Activated CD8-positive, alpha-beta memory T cell treated with anti-CD3 and anti-CD28 coated beads, Interleukin-2, amount 10 ng/mL, durations not matched to agents 7 days and 5 days (primary cell): Measurements from ENCODE around the gene MAP4K4. TPM values are rescaled to one million over a fixed set of nuclear protein-coding genes. Genes with fewer than 3 reads are reported as not detected.

ENCODE experiments used
- ATAC-seq: fragments of 150-1000 bp; cut with Tn5 transposase; one replicate; pipeline ENCODE4 v1.10.0; 2021; ENCODE audit warnings: moderate library complexity
- CTCF ChIA-PET: fragments of 350-600 bp; sonication (Branson Sonifier 250); formaldehyde crosslinking; loops from one replicate; lab custom pipeline; 2021; ENCODE audit warnings: antibody characterized with exemption; lab: Charles Lee
- DNase-seq: peaks from one replicate; pipeline ENCODE4 v3.0.0-alpha.2; 2020
- H3K27ac Mint-ChIP-seq: one replicate; pipeline ENCODE4 v1.8.0; 2021; ENCODE audit warnings: mild to moderate bottlenecking, mixed read lengths
- H3K27me3 Mint-ChIP-seq: one replicate; pipeline ENCODE4 v1.8.0; 2021; ENCODE audit warnings: mixed read lengths
- H3K36me3 Mint-ChIP-seq: one replicate; pipeline ENCODE4 v1.8.0; 2021; ENCODE audit warnings: mild to moderate bottlenecking, mixed read lengths
- H3K4me1 Mint-ChIP-seq: one replicate; pipeline ENCODE4 v1.8.0; 2021; ENCODE audit warnings: mixed read lengths
- H3K4me3 Mint-ChIP-seq: one replicate; pipeline ENCODE4 v1.8.0; 2021; ENCODE audit warnings: mild to moderate bottlenecking, moderate library complexity, mixed read lengths
- H3K9me3 Mint-ChIP-seq: one replicate; pipeline ENCODE4 v1.8.0; 2022; ENCODE audit warnings: low read depth, mixed read lengths
- total RNA-seq, 2 experiments: library from RNA; stranded (reverse); gene quantifications; one replicate each; pipeline ENCODE4 v1.2.3, GENCODE V29; 2021

Gene MAP4K4
- total RNA-seq, 2 experiments from 2014 or later, result 42.8 to 45.9 TPM

- H3K27ac Mint-ChIP-seq, result peak overlapping the region; percentile 65
Measured at GRCh38 chr2:101698014-101698843, 722 bp downstream of the MAP4K4 start.

GRCh38 chr2:101698844-101699754, 1.6 kb downstream of the MAP4K4 start:
- H3K36me3 Mint-ChIP-seq, result peaks cover 15% of the 10 kb centered on the region
- DNase-seq (no peak), ATAC-seq (no peak)

More at GRCh38 chr2:101698014-101698843, 722 bp downstream of the MAP4K4 start:
- Mint-ChIP-seq H3K27me3 (peaks cover 16% of the 10 kb centered on the region), H3K4me1 (peaks cover 22% of the 10 kb centered on the region), H3K36me3 (peaks cover 15% of the 10 kb centered on the region), H3K9me3 (no peaks in the 10 kb centered on the region), H3K4me3 (no peak overlapping the region)
- CTCF ChIA-PET, result interaction anchor here (0.9 to 2.2 kb wide), 6 partner anchors 9 to 357 kb away, joined by 3 to 8 read pairs (median 4); no protein-coding TSS in a partner anchor
- no peak for DNase-seq
- ATAC-seq, result peak; percentile 52

GRCh38 chr2:101699755-101700461, 2.4 kb downstream of the MAP4K4 start:
- no peak overlapping the region for H3K27ac Mint-ChIP-seq
- CTCF ChIA-PET, result interaction anchor here (0.7 to 1.5 kb wide), 5 partner anchors 19 to 371 kb away, joined by 3 to 4 read pairs (median 3); no protein-coding TSS in a partner anchor
- peaks cover 37% of the 10 kb centered on the region for H3K4me1 Mint-ChIP-seq
- peaks cover 19% of the 10 kb centered on the region for H3K36me3 Mint-ChIP-seq
- peaks cover 13% of the 10 kb centered on the region for H3K27me3 Mint-ChIP-seq
- no peak overlapping the region for H3K4me3 Mint-ChIP-seq
- ATAC-seq (no peak), DNase-seq (no peak)
- H3K9me3 Mint-ChIP-seq, result no peaks in the 10 kb centered on the region

More at GRCh38 chr2:101698844-101699754, 1.6 kb downstream of the MAP4K4 start:
- H3K27ac Mint-ChIP-seq, result no peak overlapping the region
- CTCF ChIA-PET, result interaction anchor here (0.7 to 2.2 kb wide), 5 partner anchors 20 to 370 kb away, joined by 3 to 8 read pairs (median 4); no protein-coding TSS in a partner anchor
- no peak overlapping the region for H3K4me3 Mint-ChIP-seq
- peaks cover 29% of the 10 kb centered on the region for H3K4me1 Mint-ChIP-seq
- H3K27me3 Mint-ChIP-seq, result peaks cover 14% of the 10 kb centered on the region
- H3K9me3 Mint-ChIP-seq, result no peaks in the 10 kb centered on the region

GRCh38 chr2:101704046-101704466, 6.5 kb downstream of the MAP4K4 start:
- H3K27ac Mint-ChIP-seq, result peak overlapping the region; percentile 77
- H3K4me1 Mint-ChIP-seq, result peaks cover 53% of the 10 kb centered on the region
- H3K27me3 Mint-ChIP-seq, result no peaks in the 10 kb centered on the region
- peaks cover 23% of the 10 kb centered on the region for H3K36me3 Mint-ChIP-seq
- ATAC-seq (peak; percentile 43), DNase-seq (no peak)
- CTCF ChIA-PET, result interaction anchor here (0.6 kb wide), 1 partner anchor 127 kb away, joined by 4 read pairs; no protein-coding TSS in a partner anchor
- H3K4me3 Mint-ChIP-seq, result peak overlapping the region; percentile 25
- no peaks in the 10 kb centered on the region for H3K9me3 Mint-ChIP-seq

GRCh38 chr2:101704816-101705578, 7.5 kb downstream of the MAP4K4 start:
- CTCF ChIA-PET, result interaction anchor here (0.7 to 1.5 kb wide), 2 partner anchors 12 to 286 kb away, joined by 3 read pairs; no protein-coding TSS in a partner anchor
- Mint-ChIP-seq H3K27ac (peak overlapping the region; percentile 65), H3K9me3 (no peaks in the 10 kb centered on the region), H3K36me3 (peaks cover 25% of the 10 kb centered on the region), H3K27me3 (no peaks in the 10 kb centered on the region), H3K4me3 (no peak overlapping the region), H3K4me1 (peaks cover 55% of the 10 kb centered on the region)
- ATAC-seq, result no peak
- no peak for DNase-seq

- DNase-seq (no peak), ATAC-seq (no peak)
- H3K36me3 Mint-ChIP-seq, result peaks cover 22% of the 10 kb centered on the region
- H3K4me3 Mint-ChIP-seq, result no peak overlapping the region
- CTCF ChIA-PET, result interaction anchor here (0.7 to 1.5 kb wide), 3 partner anchors 12 to 287 kb away, joined by 3 read pairs; no protein-coding TSS in a partner anchor
- no peaks in the 10 kb centered on the region for H3K27me3 Mint-ChIP-seq
- peaks cover 63% of the 10 kb centered on the region for H3K4me1 Mint-ChIP-seq
- H3K9me3 Mint-ChIP-seq, result no peaks in the 10 kb centered on the region
- H3K27ac Mint-ChIP-seq, result peak overlapping the region; percentile 50
Measured at GRCh38 chr2:101706121-101706818, 8.8 kb downstream of the MAP4K4 start.

GRCh38 chr2:101706819-101707177, 9.3 kb downstream of the MAP4K4 start:
- ATAC-seq (peak; percentile 50), DNase-seq (no peak)
- CTCF ChIA-PET, result interaction anchor here (0.7 to 1.5 kb wide), 3 partner anchors 12 to 288 kb away, joined by 3 read pairs; no protein-coding TSS in a partner anchor
- Mint-ChIP-seq H3K36me3 (peaks cover 20% of the 10 kb centered on the region), H3K27me3 (no peaks in the 10 kb centered on the region), H3K27ac (peak overlapping the region; percentile 50), H3K4me1 (peaks cover 64% of the 10 kb centered on the region), H3K4me3 (no peak overlapping the region), H3K9me3 (no peaks in the 10 kb centered on the region)

- CTCF ChIA-PET, result no interaction called here
- DNase-seq (no peak), ATAC-seq (no peak)
- Mint-ChIP-seq H3K9me3 (no peaks in the 10 kb centered on the region), H3K27me3 (no peaks in the 10 kb centered on the region), H3K36me3 (peaks cover 10% of the 10 kb centered on the region), H3K27ac (no peak overlapping the region), H3K4me3 (no peak overlapping the region), H3K4me1 (peaks cover 40% of the 10 kb centered on the region)
Measured at GRCh38 chr2:101710036-101710435, 12.5 kb downstream of the MAP4K4 start.

- Mint-ChIP-seq H3K9me3 (no peaks in the 10 kb centered on the region), H3K4me3 (no peak overlapping the region), H3K4me1 (peaks cover 37% of the 10 kb centered on the region), H3K27me3 (no peaks in the 10 kb centered on the region), H3K27ac (no peak overlapping the region), H3K36me3 (peaks cover 10% of the 10 kb centered on the region)
- ATAC-seq (peak; percentile 87), DNase-seq (no peak)
- CTCF ChIA-PET, result no interaction called here
Measured at GRCh38 chr2:101710471-101711318, 13.2 kb downstream of the MAP4K4 start.

- Mint-ChIP-seq H3K4me1 (peaks cover 49% of the 10 kb centered on the region), H3K27ac (no peak overlapping the region), H3K36me3 (peaks cover 18% of the 10 kb centered on the region), H3K9me3 (no peaks in the 10 kb centered on the region), H3K4me3 (no peak overlapping the region), H3K27me3 (no peaks in the 10 kb centered on the region)
- ATAC-seq (no peak), DNase-seq (no peak)
- CTCF ChIA-PET, result no interaction called here
Measured at GRCh38 chr2:101714118-101714517, 16.6 kb downstream of the MAP4K4 start.
